Measurements from ENCODE around the gene SORCS2. TPM values are rescaled to one million over a fixed set of nuclear protein-coding genes. Genes with fewer than 3 reads are reported as not detected.

Gene SORCS2
- total RNA-seq, 1 donor from 2014 or later = 7.1 TPM

DNA sequence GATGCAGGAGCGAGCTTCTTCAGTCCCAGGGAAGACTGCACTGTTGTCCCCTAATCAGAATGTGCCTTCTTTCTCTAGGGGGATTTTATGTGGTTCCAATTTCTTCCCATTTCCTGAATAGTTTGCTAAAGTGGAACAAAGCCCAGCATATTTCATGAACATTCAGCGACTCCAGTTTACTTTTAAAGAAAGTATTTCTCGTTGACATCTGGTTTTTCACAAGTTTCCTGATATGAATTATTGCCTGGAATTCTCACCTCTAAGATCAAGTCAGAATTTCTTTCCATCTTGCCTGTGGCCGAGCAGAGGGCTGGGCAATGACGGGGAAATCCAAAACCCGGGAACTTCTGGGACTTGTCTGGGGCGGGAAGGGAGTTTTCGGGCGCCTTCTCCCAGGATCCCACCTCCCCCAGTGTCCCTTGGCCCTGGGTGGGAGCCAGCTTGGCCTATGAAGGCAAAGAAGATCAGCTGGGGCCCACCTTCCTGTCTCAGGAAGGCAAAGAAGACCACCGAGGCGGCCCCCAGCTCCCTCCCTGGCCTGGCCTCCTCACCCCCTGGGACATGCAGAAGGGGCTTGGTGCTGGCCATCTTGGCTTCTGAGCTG is 15.4 kb downstream of the SORCS2 start:
- H3K27ac Mint-ChIP-seq = peak overlapping the region; percentile 89
- TF ChIP-seq, protein P1, sequence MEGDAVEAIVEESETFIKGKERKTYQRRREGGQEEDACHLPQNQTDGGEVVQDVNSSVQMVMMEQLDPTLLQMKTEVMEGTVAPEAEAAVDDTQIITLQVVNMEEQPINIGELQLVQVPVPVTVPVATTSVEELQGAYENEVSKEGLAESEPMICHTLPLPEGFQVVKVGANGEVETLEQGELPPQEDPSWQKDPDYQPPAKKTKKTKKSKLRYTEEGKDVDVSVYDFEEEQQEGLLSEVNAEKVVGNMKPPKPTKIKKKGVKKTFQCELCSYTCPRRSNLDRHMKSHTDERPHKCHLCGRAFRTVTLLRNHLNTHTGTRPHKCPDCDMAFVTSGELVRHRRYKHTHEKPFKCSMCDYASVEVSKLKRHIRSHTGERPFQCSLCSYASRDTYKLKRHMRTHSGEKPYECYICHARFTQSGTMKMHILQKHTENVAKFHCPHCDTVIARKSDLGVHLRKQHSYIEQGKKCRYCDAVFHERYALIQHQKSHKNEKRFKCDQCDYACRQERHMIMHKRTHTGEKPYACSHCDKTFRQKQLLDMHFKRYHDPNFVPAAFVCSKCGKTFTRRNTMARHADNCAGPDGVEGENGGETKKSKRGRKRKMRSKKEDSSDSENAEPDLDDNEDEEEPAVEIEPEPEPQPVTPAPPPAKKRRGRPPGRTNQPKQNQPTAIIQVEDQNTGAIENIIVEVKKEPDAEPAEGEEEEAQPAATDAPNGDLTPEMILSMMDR (IDR thresholded peaks at IDR 0.05; ENCODE audit: unreplicated experiment) = no peak
- no peak for DNase-seq (ENCODE audit: low spot score in 2 of 2, unreplicated experiment in 2 of 2)
- peaks cover 30% of the 10 kb centered on the region for H3K4me1 Mint-ChIP-seq
- H3K4me3 Mint-ChIP-seq = no peak overlapping the region
- no peaks in the 10 kb centered on the region for H3K27me3 Mint-ChIP-seq (ENCODE audit: low read depth)
- H3K36me3 Mint-ChIP-seq = no peaks in the 10 kb centered on the region
- no peaks in the 10 kb centered on the region for H3K9me3 Mint-ChIP-seq

DNA sequence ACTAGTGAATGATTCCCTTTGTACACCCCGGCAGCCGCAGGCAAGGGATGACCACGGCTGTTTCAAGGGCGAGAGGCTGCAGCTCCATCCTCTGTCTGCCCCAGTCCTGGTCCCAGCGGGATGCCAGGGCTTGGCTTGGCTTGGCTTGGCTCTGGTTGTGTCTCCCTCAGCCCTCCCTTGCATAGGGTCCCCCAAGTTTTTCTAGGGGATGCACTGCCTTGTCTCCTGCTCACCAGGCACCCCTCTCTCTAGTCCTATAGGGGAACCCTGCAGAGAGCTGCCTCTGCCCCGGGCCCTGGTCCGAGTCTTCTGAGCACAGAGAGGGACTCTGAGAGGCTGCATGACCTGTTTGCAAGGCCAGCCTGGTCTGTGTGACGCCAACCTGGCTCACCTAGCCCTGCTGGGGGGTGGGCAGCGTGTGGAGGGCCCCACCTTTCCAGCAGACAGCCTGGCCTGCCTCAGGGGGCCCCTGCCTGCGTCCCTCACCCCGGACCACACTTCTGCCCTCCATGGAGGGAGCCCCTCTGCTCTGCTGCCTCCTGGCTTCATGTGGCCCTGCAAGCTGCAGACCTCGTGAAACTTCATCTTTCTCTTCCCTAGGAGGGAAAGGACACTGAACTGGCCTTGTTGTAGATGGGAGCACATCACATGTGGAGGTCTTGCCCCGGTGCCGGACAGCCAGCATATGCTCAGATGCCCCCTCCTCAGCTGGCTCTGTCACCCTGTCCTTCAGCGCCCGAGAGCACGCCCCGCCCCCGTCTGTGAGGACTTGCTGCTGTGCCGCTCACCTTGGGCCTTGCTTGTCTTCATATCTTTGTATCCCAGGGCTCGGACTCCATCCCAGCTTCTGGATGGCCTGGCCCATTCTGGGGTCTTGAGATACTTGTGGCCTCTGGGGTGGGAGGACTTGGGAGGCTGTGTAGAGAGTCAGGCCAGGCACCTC is 16.4 kb downstream of the SORCS2 start:
- no peak for DNase-seq (ENCODE audit: low spot score in 2 of 2, unreplicated experiment in 2 of 2)
- Mint-ChIP-seq H3K4me3 (no peak overlapping the region), H3K27ac (no peak overlapping the region), H3K36me3 (no peaks in the 10 kb centered on the region), H3K9me3 (no peaks in the 10 kb centered on the region), H3K4me1 (peaks cover 27% of the 10 kb centered on the region), H3K27me3 (ENCODE audit: low read depth) (no peaks in the 10 kb centered on the region)
- TF ChIP-seq, protein P1 (IDR thresholded peaks at IDR 0.05; ENCODE audit: unreplicated experiment) = no peak

DNA sequence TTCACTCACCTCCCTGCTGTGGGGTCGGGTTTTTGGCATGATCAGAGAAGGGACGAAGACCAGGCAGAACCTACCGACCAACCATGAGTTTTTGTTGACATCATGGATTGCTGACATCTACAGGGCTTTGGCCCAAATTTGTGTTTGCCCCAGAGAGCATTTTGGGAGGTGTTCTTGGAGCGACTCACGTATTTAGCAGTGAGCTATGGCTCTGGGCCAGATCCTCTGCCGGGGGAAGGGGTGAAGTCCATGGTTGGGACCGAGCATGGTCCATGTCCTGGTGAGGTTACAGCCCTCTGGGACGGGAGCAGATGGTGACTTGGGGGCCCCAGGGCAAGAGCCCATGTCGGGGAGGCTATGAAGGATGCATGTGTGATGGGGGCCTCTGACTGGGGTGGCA is 17.4 kb downstream of the SORCS2 start:
- Mint-ChIP-seq H3K27ac (no peak overlapping the region), H3K9me3 (no peaks in the 10 kb centered on the region), H3K4me1 (peaks cover 27% of the 10 kb centered on the region), H3K4me3 (no peak overlapping the region), H3K27me3 (ENCODE audit: low read depth) (no peaks in the 10 kb centered on the region), H3K36me3 (no peaks in the 10 kb centered on the region)
- TF ChIP-seq, protein P1 (IDR thresholded peaks at IDR 0.05; ENCODE audit: unreplicated experiment) = no peak
- no peak for DNase-seq (ENCODE audit: low spot score in 2 of 2, unreplicated experiment in 2 of 2)

DNA sequence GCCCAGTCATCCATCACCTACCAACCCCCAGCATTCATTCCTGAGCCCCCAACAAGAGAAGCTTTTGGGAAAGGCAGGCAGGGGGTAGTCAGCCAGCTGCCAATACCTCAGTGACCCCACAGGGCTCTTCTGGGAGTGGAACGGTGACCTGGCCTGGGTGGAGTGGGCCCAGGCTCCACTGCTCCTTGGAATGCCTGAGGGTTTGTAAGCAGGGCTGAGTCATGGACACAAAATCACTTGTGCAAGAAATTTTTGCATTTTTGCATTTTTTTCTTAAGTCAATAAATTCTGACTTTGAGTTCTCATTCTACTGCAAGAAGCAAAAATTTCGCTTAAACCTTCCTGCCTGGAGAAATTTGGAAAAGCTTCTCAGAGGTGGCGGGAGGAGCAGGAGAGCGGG is 18.5 kb downstream of the SORCS2 start:
- TF ChIP-seq, protein P1 (IDR thresholded peaks at IDR 0.05; ENCODE audit: unreplicated experiment) = no peak
- H3K4me1 Mint-ChIP-seq = peaks cover 24% of the 10 kb centered on the region
- no peak for DNase-seq (ENCODE audit: low spot score in 2 of 2, unreplicated experiment in 2 of 2)
- H3K4me3 Mint-ChIP-seq = no peak overlapping the region
- H3K27ac Mint-ChIP-seq = no peak overlapping the region
- no peaks in the 10 kb centered on the region for H3K9me3 Mint-ChIP-seq
- H3K36me3 Mint-ChIP-seq = no peaks in the 10 kb centered on the region
- H3K27me3 Mint-ChIP-seq (ENCODE audit: low read depth) = no peaks in the 10 kb centered on the region

DNA sequence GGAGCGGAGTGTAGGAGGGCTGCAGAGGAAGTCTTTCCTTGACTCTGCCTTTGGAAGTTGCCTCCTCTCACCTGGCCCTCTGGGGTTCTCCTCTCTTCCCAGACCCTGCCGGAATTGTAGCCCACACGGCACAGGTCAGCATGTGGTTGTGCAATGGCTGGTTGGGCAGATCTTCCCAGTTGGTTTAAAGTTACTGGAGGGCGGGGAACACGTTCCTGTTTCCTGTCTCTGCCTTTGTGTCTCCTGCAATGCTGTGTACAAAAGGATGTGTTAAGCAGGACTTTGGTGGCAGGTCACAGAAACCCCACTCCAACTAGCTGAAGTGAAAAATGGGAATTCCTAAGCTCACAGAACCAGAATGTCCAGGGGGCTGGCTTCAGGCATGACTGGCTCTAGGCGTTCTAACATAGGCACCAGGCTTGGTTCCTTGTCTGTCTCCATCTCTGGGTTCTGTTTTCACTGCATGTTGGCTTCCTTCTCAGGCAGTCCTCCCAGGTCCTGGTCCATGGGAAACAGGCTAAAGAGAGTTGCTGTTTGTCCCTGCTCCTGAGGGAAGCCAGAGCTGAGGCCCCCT is 19.9 kb downstream of the SORCS2 start:
- H3K27ac Mint-ChIP-seq = no peak overlapping the region
- DNase-seq (ENCODE audit: low spot score in 2 of 2, unreplicated experiment in 2 of 2) = no peak
- H3K4me1 Mint-ChIP-seq = peaks cover 11% of the 10 kb centered on the region
- H3K36me3 Mint-ChIP-seq = peaks cover 3% of the 10 kb centered on the region
- peaks cover 2% of the 10 kb centered on the region for H3K27me3 Mint-ChIP-seq (ENCODE audit: low read depth)
- no peaks in the 10 kb centered on the region for H3K9me3 Mint-ChIP-seq
- TF ChIP-seq, protein P1 (IDR thresholded peaks at IDR 0.05; ENCODE audit: unreplicated experiment) = no peak
- H3K4me3 Mint-ChIP-seq = no peak overlapping the region

Data from mesothelial cell of epicardium (in vitro differentiated cells).